Chondrocyte (in vitro differentiated cells): ENCODE measurements around the gene HDAC4. TPM values are rescaled to one million over a fixed set of nuclear protein-coding genes. Genes with fewer than 3 reads are reported as not detected.

Experiments used
- DNase-seq: peaks from one replicate; pipeline ENCODE4 v3.0.0; 2021; ENCODE audit warnings: mixed read lengths, low spot score
- H3K27ac Mint-ChIP-seq: one replicate; pipeline ENCODE4 v1.8.0; 2021; ENCODE audit warnings: mild to moderate bottlenecking, moderate library complexity, mixed read lengths; ENCODE audit not compliant: unreplicated experiment
- H3K27me3 Mint-ChIP-seq: 2 replicates; pipeline ENCODE4 v1.8.0; 2021; ENCODE audit warnings: low read depth, mixed read lengths
- H3K36me3 Mint-ChIP-seq: 2 replicates; pipeline ENCODE4 v1.8.0; 2021; ENCODE audit warnings: low read depth, mixed read lengths
- H3K4me1 Mint-ChIP-seq: 2 replicates; pipeline ENCODE4 v1.8.0; 2021; ENCODE audit warnings: low read depth, mild to moderate bottlenecking, mixed read lengths
- H3K4me3 Mint-ChIP-seq: one replicate; pipeline ENCODE4 v1.8.0; 2021; ENCODE audit warnings: mild to moderate bottlenecking, moderate library complexity, mixed read lengths; ENCODE audit not compliant: unreplicated experiment
- H3K9me3 Mint-ChIP-seq: 2 replicates; pipeline ENCODE4 v1.8.0; 2021; ENCODE audit warnings: low read depth, mixed read lengths
- CTCF ChIP-seq: fragments of 200-600 bp; sonication (generic); IDR thresholded peaks from 2 replicates; pipeline ENCODE4 v1.5.0; 2021; ENCODE audit warnings: antibody characterized with exemption, mild to moderate bottlenecking, moderate library complexity
- total RNA-seq: library from RNA; stranded (reverse); gene quantifications from 3 replicates; pipeline ENCODE4 v1.2.1, GENCODE V29; 2021

HDAC4 gene
- total RNA-seq, 1 donor from 2014 or later: 22.3 TPM

DNA sequence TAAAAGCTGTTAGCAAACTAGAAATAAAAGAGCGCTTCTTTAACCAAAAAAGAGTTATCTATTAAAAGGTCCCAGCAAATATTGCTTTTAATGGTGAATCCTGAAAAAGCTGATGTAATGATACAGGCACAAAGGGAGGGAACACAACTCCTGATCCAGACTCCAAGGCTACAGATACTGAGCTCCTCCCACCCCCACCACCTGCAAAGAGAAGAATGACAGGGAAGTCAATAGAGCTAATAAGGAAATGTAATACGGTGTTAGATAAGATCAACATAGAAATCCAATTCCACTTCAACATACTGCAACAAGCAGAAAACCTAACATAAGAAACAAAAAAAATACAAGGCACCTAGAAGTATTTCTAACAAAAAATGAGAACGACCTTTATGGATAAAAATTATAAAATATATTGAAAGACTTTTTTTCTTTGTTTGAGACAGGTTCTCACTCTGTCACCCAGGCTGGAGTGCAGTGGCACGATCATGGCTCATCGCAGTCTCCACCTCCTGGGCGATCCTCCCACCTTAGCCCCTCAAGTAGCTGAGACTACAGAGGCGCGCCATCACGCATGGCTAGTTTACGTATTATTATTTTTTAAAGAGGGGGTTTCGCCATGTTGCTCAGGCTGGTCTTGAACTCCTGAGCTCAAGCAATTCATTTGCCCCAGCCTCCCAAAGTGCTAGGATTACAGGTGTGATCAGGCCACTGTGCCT is 192.2 kb downstream of the HDAC4 start:
- TF ChIP-seq CTCF: no peak
- no peaks in the 10 kb centered on the region for H3K36me3 Mint-ChIP-seq
- no peaks in the 10 kb centered on the region for H3K27me3 Mint-ChIP-seq
- no peak overlapping the region for H3K27ac Mint-ChIP-seq
- H3K4me3 Mint-ChIP-seq: no peak overlapping the region
- H3K4me1 Mint-ChIP-seq: no peaks in the 10 kb centered on the region
- H3K9me3 Mint-ChIP-seq: no peaks in the 10 kb centered on the region
- no peak for DNase-seq

GRCh38 chr2:239206851-239207250 is 194.0 kb downstream of the HDAC4 start:
- Mint-ChIP-seq H3K4me3 (no peak overlapping the region), H3K9me3 (no peaks in the 10 kb centered on the region), H3K4me1 (peaks cover 4% of the 10 kb centered on the region), H3K27ac (no peak overlapping the region), H3K36me3 (peaks cover 2% of the 10 kb centered on the region), H3K27me3 (no peaks in the 10 kb centered on the region)
- DNase-seq: no peak
- no peak for TF ChIP-seq CTCF

DNA sequence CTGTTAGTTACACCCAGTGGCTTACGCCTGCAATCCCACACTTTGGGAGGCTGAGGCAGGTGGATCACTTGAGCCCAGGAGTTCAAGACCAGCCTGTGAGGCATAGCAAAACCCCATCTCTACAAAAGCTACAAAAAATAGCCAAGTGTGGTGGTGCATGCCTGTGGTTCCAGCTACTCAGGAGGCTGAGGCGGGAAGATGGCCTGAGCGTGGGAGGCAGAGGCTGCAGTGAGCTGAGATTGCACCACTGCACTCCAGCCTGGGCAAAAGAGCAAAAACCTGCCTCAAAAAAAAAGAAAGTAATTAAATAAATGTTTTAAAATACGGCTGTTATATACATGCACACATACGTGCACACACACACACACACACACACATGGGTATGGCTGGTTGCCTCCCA is 194.8 kb downstream of the HDAC4 start:
- Mint-ChIP-seq H3K27ac (no peak overlapping the region), H3K4me3 (no peak overlapping the region), H3K9me3 (no peaks in the 10 kb centered on the region), H3K4me1 (peaks cover 6% of the 10 kb centered on the region), H3K36me3 (peaks cover 2% of the 10 kb centered on the region), H3K27me3 (no peaks in the 10 kb centered on the region)
- no peak for DNase-seq
- no peak for TF ChIP-seq CTCF

GRCh38 chr2:239204876-239205468 is 195.8 kb downstream of the HDAC4 start:
- no peak overlapping the region for H3K4me3 Mint-ChIP-seq
- no peak overlapping the region for H3K27ac Mint-ChIP-seq
- peaks cover 2% of the 10 kb centered on the region for H3K36me3 Mint-ChIP-seq
- peaks cover 6% of the 10 kb centered on the region for H3K4me1 Mint-ChIP-seq
- H3K27me3 Mint-ChIP-seq: no peaks in the 10 kb centered on the region
- DNase-seq: peak; percentile 54
- no peak for TF ChIP-seq CTCF
- H3K9me3 Mint-ChIP-seq: no peaks in the 10 kb centered on the region

DNA sequence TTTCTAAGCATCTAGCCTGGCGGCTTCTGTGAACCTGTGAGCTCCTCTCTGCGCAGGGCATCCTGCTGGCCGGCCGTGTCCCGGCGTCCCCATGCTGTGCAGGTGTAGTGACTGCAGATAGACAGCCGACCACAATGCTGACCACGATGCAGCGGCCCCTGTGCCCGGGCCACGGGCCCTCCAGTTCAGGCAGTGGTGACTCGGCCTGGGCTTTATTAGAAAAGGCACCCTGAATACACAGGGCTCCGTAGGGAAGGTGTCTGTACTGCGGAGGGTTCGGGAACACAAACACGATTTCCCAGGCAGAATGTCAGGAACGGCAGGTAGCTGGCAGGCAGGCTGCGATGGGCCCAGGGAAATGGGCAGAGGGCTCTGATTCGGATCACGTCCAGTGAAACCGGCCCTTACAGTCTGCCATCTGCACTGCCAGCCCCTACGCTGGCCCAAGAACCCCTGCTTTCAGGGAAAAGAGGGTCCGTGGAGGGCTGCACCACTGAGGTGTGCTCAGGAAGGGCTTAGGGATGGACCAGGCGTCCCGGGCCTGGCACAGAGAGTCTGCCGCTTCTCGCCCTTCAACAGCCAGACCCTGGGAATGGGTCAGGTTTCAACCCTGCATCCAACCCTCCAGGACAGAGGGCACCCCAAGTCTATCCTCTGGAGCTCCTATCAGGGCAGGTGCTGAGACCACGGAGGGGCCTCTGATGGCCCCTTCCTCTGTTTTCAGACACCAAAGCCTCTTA is 196.5 kb downstream of the HDAC4 start:
- peaks cover 2% of the 10 kb centered on the region for H3K36me3 Mint-ChIP-seq
- H3K27ac Mint-ChIP-seq: no peak overlapping the region
- H3K27me3 Mint-ChIP-seq: no peaks in the 10 kb centered on the region
- H3K4me1 Mint-ChIP-seq: peaks cover 9% of the 10 kb centered on the region
- DNase-seq: peak; percentile 89
- no peaks in the 10 kb centered on the region for H3K9me3 Mint-ChIP-seq
- no peak for TF ChIP-seq CTCF
- H3K4me3 Mint-ChIP-seq: no peak overlapping the region
